Neutrophil (primary cell): ENCODE results near the gene C10orf105.
A peak's percentile ranks its signal among the peaks of the same experiment; 100 is the strongest.

Experiments
- H3K27ac ChIP-seq: fragments of 200-600 bp; sonication (generic); 2 replicates; pipeline ENCODE4 v1.5.1; 2016; ENCODE audit warnings: mild to moderate bottlenecking, moderate library complexity
- H3K27me3 ChIP-seq: fragments of 200-600 bp; sonication (generic); 2 replicates; pipeline ENCODE4 v1.6.0; 2016; ENCODE audit warnings: mild to moderate bottlenecking
- H3K36me3 ChIP-seq: fragments of 200-600 bp; sonication (generic); 2 replicates; pipeline ENCODE4 v1.5.1; 2017
- H3K4me1 ChIP-seq, 2 experiments: fragments of 200-600 bp in 1 of 2; sonication (generic) in 1 of 2; 1 replicate in 1 of 2; 2 replicates in 1 of 2; pipeline versions ENCODE4 v1.5.1 to v1.6.1; 2013 to 2016; ENCODE audit warnings: low read depth in 1 of 2, low read length in 1 of 2, mild to moderate bottlenecking in 1 of 2, moderate library complexity in 1 of 2; ENCODE audit not compliant: control insufficient read depth in 1 of 2, insufficient read depth in 1 of 2
- H3K4me3 ChIP-seq, 2 experiments: fragments of 200-600 bp in 1 of 2; sonication (generic) in 1 of 2; 1 replicate in 1 of 2; 2 replicates in 1 of 2; pipeline ENCODE4 v1.5.1; 2013 to 2016; ENCODE audit warnings: low read depth in 1 of 2, low read length in 1 of 2, mild to moderate bottlenecking in 1 of 2, moderate library complexity in 1 of 2
- H3K9me3 ChIP-seq: fragments of 200-600 bp; sonication (generic); 2 replicates; pipeline ENCODE4 v1.5.1; 2016
- TF ChIP-seq, protein P1 (sequence below): fragments of 200-600 bp; sonication (generic); IDR thresholded peaks from 2 replicates; pipeline ENCODE4 v1.5.1; 2016; ENCODE audit warnings: antibody characterized with exemption

Gene C10orf105

DNA sequence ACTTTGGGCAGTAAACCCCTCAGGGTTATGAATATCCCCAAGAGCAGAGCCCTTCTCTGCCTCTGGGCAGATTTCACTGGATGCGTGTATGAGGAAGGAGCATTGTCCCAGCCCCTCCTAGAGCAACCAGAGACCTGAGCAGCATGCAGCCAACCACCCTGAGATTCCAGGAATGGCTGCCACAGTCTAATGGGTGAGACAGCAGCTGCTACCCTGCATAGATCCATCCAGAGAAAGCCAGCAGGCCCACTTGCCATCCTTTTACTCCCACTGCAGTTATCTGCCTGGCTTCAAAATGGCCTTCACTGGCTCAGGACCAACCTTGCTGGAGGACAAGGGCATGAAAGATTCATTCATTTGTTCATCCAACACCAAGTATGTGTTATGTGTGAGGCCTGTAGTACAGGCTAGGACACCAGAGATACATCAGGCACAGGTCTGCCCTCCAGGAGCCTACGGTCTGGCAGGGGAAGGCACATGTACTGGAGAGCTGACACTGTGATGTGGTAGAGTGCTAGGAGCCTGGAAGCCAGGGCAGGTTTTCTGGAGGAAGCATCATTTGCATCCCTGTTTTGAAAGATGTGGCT lies 26.2 kb upstream of the C10orf105 start:
- H3K4me1 ChIP-seq: peaks cover 100% of the 10 kb centered on the region in 2 experiments

DNA sequence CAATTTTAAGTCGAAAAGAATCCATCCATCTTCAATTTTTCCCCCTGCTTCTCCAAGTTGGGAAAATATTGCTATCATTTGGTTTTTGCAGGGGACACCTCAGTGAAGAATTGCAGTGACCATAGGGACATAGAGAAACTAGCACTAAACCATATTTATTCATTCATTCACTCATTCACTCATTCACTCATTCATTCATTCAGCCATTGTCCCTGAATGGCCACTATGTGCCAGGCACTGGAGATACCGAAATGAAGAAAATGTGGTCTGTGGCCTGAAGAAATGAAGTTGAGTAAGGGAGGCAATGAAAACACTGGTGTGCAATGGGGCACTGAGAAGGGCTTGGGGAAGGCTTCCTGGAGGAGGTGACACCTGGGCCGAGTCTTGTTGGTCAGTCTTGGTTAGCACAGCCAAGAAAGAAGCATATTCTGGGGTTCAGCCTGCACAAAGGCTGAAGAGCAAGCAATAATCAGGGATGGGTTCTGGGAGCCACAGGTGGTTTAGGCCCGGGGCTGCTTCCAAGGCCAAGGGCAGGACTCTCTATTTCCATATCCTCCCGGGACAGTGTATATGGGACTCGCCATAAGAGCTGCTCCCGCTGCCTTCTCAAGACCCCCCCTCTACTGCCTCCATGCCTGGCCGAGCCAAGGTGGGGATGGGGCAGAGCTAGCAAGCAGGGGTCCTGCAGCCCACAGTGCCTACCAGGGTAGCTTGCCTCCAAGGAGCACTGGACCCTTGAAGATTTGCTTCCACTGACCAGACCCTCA lies 25.5 kb upstream of the C10orf105 start:
- Histone ChIP-seq H3K27ac (peak overlapping the region; percentile 99), H3K4me1 (peaks cover 100% of the 10 kb centered on the region in 2 experiments)

More for the DNA sequence above, 26.2 kb upstream of the C10orf105 start:
- Histone ChIP-seq H3K27me3 (no peaks in the 10 kb centered on the region), H3K9me3 (no peaks in the 10 kb centered on the region), H3K27ac (peak overlapping the region; percentile 99), H3K4me3 (peak overlapping the region; percentile 56 to 64), H3K36me3 (peaks cover 60% of the 10 kb centered on the region)
- TF ChIP-seq, protein P1, sequence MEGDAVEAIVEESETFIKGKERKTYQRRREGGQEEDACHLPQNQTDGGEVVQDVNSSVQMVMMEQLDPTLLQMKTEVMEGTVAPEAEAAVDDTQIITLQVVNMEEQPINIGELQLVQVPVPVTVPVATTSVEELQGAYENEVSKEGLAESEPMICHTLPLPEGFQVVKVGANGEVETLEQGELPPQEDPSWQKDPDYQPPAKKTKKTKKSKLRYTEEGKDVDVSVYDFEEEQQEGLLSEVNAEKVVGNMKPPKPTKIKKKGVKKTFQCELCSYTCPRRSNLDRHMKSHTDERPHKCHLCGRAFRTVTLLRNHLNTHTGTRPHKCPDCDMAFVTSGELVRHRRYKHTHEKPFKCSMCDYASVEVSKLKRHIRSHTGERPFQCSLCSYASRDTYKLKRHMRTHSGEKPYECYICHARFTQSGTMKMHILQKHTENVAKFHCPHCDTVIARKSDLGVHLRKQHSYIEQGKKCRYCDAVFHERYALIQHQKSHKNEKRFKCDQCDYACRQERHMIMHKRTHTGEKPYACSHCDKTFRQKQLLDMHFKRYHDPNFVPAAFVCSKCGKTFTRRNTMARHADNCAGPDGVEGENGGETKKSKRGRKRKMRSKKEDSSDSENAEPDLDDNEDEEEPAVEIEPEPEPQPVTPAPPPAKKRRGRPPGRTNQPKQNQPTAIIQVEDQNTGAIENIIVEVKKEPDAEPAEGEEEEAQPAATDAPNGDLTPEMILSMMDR: no peak

DNA sequence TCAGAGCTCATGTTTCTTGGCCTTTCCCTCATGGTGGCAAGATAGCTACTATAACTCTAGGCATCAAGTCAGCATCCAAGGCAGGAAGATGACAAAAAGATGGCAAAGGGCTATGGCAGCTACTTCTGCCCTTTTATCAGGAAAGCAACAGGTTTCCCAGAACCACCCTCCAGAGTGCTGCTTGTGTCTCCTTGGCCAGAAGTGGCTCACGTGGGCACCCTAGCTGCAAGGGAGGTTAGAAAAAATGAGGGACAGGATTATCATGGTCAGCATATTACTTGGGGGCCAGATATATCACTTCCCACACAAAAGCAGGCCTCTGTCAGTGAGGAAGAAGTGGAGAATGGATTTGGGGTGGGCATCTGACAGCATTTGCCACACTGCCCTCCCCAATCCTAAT lies 24.3 kb upstream of the C10orf105 start:
- no peaks in the 10 kb centered on the region for H3K27me3 ChIP-seq
- peaks cover 41% of the 10 kb centered on the region for H3K36me3 ChIP-seq
- peak overlapping the region; percentile 99 for H3K27ac ChIP-seq
- peaks cover 100% of the 10 kb centered on the region in 2 experiments for H3K4me1 ChIP-seq
- no peaks in the 10 kb centered on the region for H3K9me3 ChIP-seq
- TF ChIP-seq, protein P1: no peak
- no peak overlapping the region for H3K4me3 ChIP-seq

More for the DNA sequence above, 25.5 kb upstream of the C10orf105 start:
- TF ChIP-seq, protein P1: no peak
- Histone ChIP-seq H3K27me3 (no peaks in the 10 kb centered on the region), H3K4me3 (no peak overlapping the region), H3K9me3 (no peaks in the 10 kb centered on the region), H3K36me3 (peaks cover 53% of the 10 kb centered on the region)

DNA sequence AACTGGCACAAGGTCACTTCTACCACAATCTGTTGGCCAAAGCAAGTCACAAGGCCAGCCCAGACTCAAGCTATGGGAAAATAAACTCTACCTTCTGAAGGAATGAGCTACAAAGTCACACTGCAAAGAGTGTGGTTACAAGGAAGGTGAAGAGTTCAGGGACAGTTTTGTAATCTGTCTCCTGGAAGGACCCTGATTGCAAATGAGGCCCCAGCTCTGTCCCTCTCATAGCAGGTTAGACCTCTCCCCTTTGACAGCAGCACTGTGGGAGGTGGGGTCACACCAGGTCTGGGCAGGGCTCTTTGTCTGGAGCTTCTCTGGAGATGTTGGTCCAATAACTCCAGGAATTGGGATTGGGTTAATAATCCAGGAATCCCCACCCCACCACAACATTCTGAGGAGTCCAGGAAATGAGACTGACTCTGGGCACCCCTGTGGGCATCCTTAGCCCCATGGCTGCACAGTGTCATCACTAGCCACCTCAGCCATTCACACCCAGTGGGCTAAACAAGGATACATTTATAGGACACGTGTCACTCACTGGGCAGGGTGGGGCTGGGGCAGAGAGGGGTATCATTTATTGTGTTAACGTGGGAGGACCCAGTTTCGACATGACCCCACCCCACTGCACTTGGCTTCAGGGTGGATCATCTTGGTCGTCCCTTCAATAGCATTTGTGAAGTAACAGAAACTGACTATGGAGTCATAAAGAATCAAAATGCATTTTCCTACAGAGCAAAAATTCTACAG lies 23.7 kb upstream of the C10orf105 start:
- Histone ChIP-seq H3K36me3 (peaks cover 36% of the 10 kb centered on the region), H3K27ac (peak overlapping the region; percentile 99), H3K4me1 (peaks cover 100% of the 10 kb centered on the region in 2 experiments), H3K27me3 (no peaks in the 10 kb centered on the region), H3K9me3 (no peaks in the 10 kb centered on the region), H3K4me3 (peak overlapping the region in 1 of 2 experiments; percentile 31)
- TF ChIP-seq, protein P1: no peak

DNA sequence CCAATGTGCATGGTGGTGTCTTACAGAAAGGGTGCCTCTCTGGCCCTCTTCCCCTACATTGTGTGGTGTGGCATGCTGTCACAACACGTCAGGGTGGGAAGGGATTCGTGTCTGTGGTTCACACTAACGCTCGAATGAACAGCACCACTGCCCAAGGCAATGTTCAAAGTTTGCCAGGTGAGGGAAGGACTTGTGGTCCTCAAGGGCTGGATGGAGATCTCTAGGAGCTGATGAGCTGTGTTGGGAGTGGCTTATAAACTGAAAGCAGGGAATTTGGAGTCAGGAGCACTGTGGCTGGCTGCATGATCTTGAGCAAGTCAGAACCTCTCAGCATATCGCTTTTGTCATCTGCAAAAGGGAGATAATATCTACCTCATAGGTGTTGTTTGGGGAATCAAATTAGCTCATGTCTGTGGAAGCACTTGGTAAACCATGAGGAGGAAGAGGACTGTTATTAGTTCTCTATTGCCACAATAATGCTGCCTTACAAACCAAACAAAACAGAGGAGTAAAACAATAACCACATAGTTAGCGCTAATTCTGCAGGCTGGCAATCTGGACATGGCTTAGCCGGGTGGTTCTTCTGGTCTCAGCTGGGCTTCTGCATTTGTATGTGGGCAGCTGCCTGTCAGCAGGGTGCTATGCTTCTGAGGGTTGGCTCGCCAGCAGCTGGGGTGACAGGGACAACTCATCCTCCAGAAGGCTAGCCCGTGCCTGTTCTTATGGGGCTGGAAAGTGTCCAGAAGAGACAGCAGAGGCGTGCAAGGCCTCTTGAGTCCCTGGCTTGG lies 22.9 kb upstream of the C10orf105 start:
- peaks cover 100% of the 10 kb centered on the region in 2 experiments for H3K4me1 ChIP-seq
- no peaks in the 10 kb centered on the region for H3K9me3 ChIP-seq
- TF ChIP-seq, protein P1: no peak
- H3K36me3 ChIP-seq: peaks cover 28% of the 10 kb centered on the region
- no peaks in the 10 kb centered on the region for H3K27me3 ChIP-seq
- peak overlapping the region; percentile 99 for H3K27ac ChIP-seq
- peak overlapping the region in 1 of 2 experiments; percentile 31 for H3K4me3 ChIP-seq
